Neuronal stem cell (in vitro differentiated cells): ENCODE measurements around the gene LRRC26.
A peak's percentile ranks its signal among the peaks of the same experiment; 100 is the strongest.

Experiments
- DNase-seq: peaks from one replicate; pipeline ENCODE4 v3.0.0-alpha.2; 2013; ENCODE audit warnings: low spot score
- H2AFZ ChIP-seq: one replicate; pipeline ENCODE4 v1.6.1; 2013; ENCODE audit warnings: mild to moderate bottlenecking, low read length, inconsistent platforms
- H2AK5ac ChIP-seq: 2 replicates; pipeline ENCODE4 v1.6.1; 2013; ENCODE audit warnings: low read depth, mild to moderate bottlenecking, inconsistent platforms, low read length, moderate library complexity, mixed read lengths
- H2BK120ac ChIP-seq: 2 replicates; pipeline ENCODE4 v1.6.1; 2013; ENCODE audit warnings: low read depth, mild to moderate bottlenecking, inconsistent platforms, low read length, moderate library complexity, mixed read lengths
- H2BK12ac ChIP-seq: one replicate; pipeline ENCODE4 v1.6.1; 2013; ENCODE audit warnings: low read length, inconsistent platforms
- H2BK15ac ChIP-seq: 2 replicates; pipeline ENCODE4 v1.6.1; 2013; ENCODE audit warnings: mild to moderate bottlenecking, low read length, inconsistent platforms, mixed read lengths
- H2BK5ac ChIP-seq: one replicate; pipeline ENCODE4 v1.6.1; 2013; ENCODE audit warnings: inconsistent platforms, mild to moderate bottlenecking, low read length, moderate library complexity
- H3K14ac ChIP-seq: one replicate; pipeline ENCODE4 v1.6.1; 2013; ENCODE audit warnings: low read length, inconsistent platforms
- H3K18ac ChIP-seq: 2 replicates; pipeline ENCODE4 v1.6.1; 2013; ENCODE audit warnings: low read length, inconsistent platforms
- H3K23ac ChIP-seq: 2 replicates; pipeline ENCODE4 v1.6.1; 2013; ENCODE audit warnings: low read depth, mild to moderate bottlenecking, mixed read lengths, low read length, inconsistent platforms; ENCODE audit not compliant: poor library complexity
- H3K27ac ChIP-seq: replicated peaks from 3 replicates; pipeline ENCODE4 v1.5.1; 2013; ENCODE audit warnings: low read length, inconsistent platforms
- H3K27me3 ChIP-seq, 3 experiments: 2 replicates each; pipeline ENCODE4 v1.6.1; 2013; ENCODE audit warnings: low read length in 3 of 3, mild to moderate bottlenecking in 2 of 3, inconsistent platforms in 1 of 3, low read depth in 1 of 3, mixed read lengths in 1 of 3, moderate library complexity in 1 of 3; ENCODE audit not compliant: control insufficient read depth in 3 of 3, insufficient read depth in 3 of 3
- H3K36me3 ChIP-seq, 2 donors: replicated peaks in 1 of 2; 2 replicates each; pipeline ENCODE4 v1.6.1; 2013; ENCODE audit warnings: low read length in 2 of 2; ENCODE audit not compliant: control insufficient read depth in 2 of 2, insufficient read depth in 2 of 2
- H3K4ac ChIP-seq: 2 replicates; pipeline ENCODE4 v1.6.1; 2013; ENCODE audit warnings: inconsistent platforms, mild to moderate bottlenecking, low read length, moderate library complexity
- H3K4me1 ChIP-seq, 2 donors: 1 replicate in 1 of 2; 2 replicates in 1 of 2; pipeline ENCODE4 v1.6.1; 2013; ENCODE audit warnings: low read length in 2 of 2, low read depth in 1 of 2; ENCODE audit not compliant: control insufficient read depth in 2 of 2, insufficient read depth in 1 of 2
- H3K4me2 ChIP-seq: one replicate; pipeline ENCODE4 v1.6.1; 2013; ENCODE audit warnings: mild to moderate bottlenecking, low read length, inconsistent platforms; ENCODE audit not compliant: insufficient read depth, poor library complexity, severe bottlenecking
- H3K4me3 ChIP-seq, 2 donors: 2 replicates each; pipeline ENCODE4 v1.5.1; 2013; ENCODE audit warnings: low read length in 2 of 2, mild to moderate bottlenecking in 2 of 2, inconsistent platforms in 1 of 2, moderate library complexity in 1 of 2
- H3K79me1 ChIP-seq: one replicate; pipeline ENCODE4 v1.6.1; 2013; ENCODE audit warnings: low read depth, mild to moderate bottlenecking, inconsistent platforms, low read length, moderate library complexity
- H3K9ac ChIP-seq: one replicate; pipeline ENCODE4 v1.6.1; 2013; ENCODE audit warnings: mild to moderate bottlenecking, low read depth, low read length, inconsistent platforms; ENCODE audit not compliant: poor library complexity
- H3K9me3 ChIP-seq, 2 donors: replicated peaks in 1 of 2; 2 replicates each; pipeline versions ENCODE3 to v1.6.1; 2013; ENCODE audit warnings: low read length in 2 of 2, mild to moderate bottlenecking in 2 of 2, inconsistent platforms in 1 of 2, low read depth in 1 of 2, mixed read lengths in 1 of 2, moderate library complexity in 1 of 2; ENCODE audit not compliant: control insufficient read depth in 2 of 2, insufficient read depth in 1 of 2
- H4K8ac ChIP-seq: one replicate; pipeline ENCODE4 v1.6.1; 2013; ENCODE audit warnings: low read depth, mild to moderate bottlenecking, inconsistent platforms, low read length, moderate library complexity
- H4K91ac ChIP-seq: one replicate; pipeline ENCODE4 v1.6.1; 2013; ENCODE audit warnings: low read length, low read depth, mild to moderate bottlenecking, inconsistent platforms; ENCODE audit not compliant: poor library complexity
- WGBS, 2 donors: extraction: QIAGEN DNeasy Blood & Tissue Kit; methylation state at CpG; one replicate each; pipeline ENCODE4 v1.1.7; 2013; ENCODE audit warnings: missing lambda C conversion rate in 2 of 2, mixed read lengths in 1 of 2; ENCODE audit not compliant: insufficient read length in 2 of 2, insufficient replicate concordance in 1 of 2; ENCODE audit errors: extremely low coverage in 2 of 2; 5-methylcytosine and 5-hydroxymethylcytosine counted together

Gene LRRC26

DNA sequence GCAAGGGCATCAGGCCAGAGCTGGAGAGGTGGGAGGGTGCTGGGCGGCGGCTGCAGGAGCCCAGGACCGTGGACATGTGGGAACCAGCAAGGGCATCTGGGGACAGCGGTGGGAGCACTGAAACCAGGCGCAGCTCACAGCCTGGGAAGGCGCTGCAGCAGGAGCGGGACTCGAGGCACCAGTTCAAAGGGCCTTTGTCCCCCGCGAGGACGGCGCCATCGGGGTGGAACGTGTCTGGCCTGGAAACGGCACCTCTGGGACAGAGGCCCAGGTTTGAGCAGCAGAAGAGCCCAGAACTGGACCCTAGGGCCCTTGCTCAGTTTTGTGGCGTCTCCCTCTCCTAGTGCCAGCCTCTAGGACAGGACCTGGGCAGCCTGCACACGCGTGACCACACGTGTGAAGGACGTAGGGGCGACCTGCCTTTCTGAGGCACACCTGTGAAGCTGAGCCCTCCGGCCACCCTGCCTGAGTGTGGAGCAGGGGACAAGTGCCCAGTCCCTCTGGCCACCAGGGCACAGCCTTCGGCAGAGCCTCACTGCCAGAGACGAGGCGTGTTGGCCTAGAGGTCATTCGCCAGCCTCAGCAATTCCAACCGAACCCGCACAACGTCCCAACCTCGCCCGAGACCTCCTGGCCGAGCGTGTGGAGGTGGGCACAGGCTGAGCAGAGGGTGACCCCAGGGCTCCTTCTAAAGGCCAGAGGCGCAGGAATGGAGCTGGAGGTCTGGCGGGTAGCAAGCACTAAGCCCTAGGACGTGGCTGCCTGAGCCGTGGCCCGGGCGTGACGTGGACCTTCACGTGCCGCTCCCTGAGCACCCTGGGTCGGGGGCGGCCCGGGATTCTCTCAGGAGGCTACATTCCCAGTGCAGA lies 4.2 kb upstream of the LRRC26 start:
- no CpG with 5 or more reads among the region's 45 CpGs for WGBS, 2 donors

DNA sequence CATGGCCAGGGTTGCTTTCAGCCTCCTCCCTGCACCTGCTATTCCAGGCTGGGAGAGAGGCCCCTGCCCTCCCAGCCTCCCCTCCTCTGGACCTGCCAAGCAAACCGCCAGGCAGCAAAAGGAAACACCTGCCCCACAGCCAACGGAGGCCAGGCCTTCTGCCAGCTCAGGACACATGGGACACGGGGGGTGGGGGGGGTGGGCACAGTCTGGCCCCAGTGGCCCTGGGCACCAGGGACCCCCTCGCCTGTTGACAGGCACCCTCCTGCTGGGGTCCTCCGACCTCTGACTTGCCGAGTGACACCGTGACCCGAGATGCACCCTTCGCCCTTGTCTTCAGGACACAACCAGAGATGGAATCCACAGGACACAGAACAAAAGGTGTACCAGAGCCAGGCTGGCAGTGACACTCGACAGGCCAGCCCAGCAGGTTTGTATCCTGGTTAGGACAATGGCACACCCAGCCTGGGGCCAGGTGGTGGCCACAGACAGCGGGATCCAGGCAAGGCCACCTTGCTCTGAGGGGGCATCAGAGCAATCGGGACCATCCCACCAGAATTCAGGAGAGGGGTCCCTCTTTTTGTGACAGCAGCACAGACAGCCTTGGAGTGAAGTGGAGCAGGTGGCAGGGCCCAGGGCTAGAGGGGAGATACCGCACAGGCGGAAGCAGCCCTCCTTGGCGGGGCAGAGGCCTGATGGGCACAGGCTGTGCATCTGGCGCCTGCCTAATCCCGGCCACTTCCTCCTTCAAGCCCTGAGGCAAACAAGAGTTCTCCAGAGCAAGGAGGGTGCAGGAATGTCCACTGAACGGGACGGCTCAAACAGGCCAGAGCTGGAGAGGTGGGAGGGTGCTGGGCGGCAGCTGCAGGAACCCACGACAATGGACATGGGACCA lies 3.3 kb upstream of the LRRC26 start:
- H3K18ac ChIP-seq: no peak overlapping the region
- H3K9me3 ChIP-seq: peaks cover 0 to 2% of the 10 kb centered on the region in 2 donors
- H4K91ac ChIP-seq: no peak overlapping the region
- no peak overlapping the region for H3K9ac ChIP-seq
- no peak overlapping the region for H3K27ac ChIP-seq
- H3K4me2 ChIP-seq: no peak overlapping the region
- no peak overlapping the region for H2AFZ ChIP-seq
- peaks cover 3 to 7% of the 10 kb centered on the region in 2 donors for H3K36me3 ChIP-seq
- WGBS, 2 donors: no CpG with 5 or more reads among the region's 21 CpGs
- peak overlapping the region; percentile 76 for H3K23ac ChIP-seq
- peaks cover 2% of the 10 kb centered on the region for H3K79me1 ChIP-seq
- DNase-seq: no peak
- H2BK15ac ChIP-seq: no peak overlapping the region
- H3K4ac ChIP-seq: peak overlapping the region; percentile 5
- H3K4me1 ChIP-seq: peaks cover 8 to 12% of the 10 kb centered on the region in 2 donors
- H4K8ac ChIP-seq: no peak overlapping the region
- H2BK5ac ChIP-seq: no peak overlapping the region
- H3K27me3 ChIP-seq: peaks cover 11 to 52% (median 43%) of the 10 kb centered on the region in 3 experiments
- H3K4me3 ChIP-seq: no peak overlapping the region
- peak overlapping the region; percentile 75 for H2AK5ac ChIP-seq
- no peak overlapping the region for H2BK120ac ChIP-seq
- peak overlapping the region; percentile 71 for H3K14ac ChIP-seq
- H2BK12ac ChIP-seq: no peak overlapping the region

More for the DNA sequence above, 4.2 kb upstream of the LRRC26 start:
- Histone ChIP-seq H4K91ac (no peak overlapping the region), H3K36me3 (peaks cover 3 to 10% of the 10 kb centered on the region in 2 donors), H2BK15ac (peak overlapping the region; percentile 15), H3K9ac (peak overlapping the region; percentile 24), H3K4me1 (peaks cover 6 to 7% of the 10 kb centered on the region in 2 donors), H3K4me2 (no peak overlapping the region), H2BK120ac (no peak overlapping the region), H3K27me3 (peaks cover 6 to 43% (median 34%) of the 10 kb centered on the region in 3 experiments), H3K9me3 (peaks cover 0 to 2% of the 10 kb centered on the region in 2 donors), H2BK12ac (no peak overlapping the region), H3K27ac (no peak overlapping the region), H3K79me1 (peaks cover 2% of the 10 kb centered on the region), H3K14ac (no peak overlapping the region), H3K18ac (no peak overlapping the region), H2AFZ (no peak overlapping the region), H3K4me3 (no peak overlapping the region), H3K4ac (no peak overlapping the region), H2AK5ac (peak overlapping the region; percentile 25), H2BK5ac (no peak overlapping the region), H3K23ac (peak overlapping the region; percentile 76), H4K8ac (no peak overlapping the region)
- DNase-seq: no peak

DNA sequence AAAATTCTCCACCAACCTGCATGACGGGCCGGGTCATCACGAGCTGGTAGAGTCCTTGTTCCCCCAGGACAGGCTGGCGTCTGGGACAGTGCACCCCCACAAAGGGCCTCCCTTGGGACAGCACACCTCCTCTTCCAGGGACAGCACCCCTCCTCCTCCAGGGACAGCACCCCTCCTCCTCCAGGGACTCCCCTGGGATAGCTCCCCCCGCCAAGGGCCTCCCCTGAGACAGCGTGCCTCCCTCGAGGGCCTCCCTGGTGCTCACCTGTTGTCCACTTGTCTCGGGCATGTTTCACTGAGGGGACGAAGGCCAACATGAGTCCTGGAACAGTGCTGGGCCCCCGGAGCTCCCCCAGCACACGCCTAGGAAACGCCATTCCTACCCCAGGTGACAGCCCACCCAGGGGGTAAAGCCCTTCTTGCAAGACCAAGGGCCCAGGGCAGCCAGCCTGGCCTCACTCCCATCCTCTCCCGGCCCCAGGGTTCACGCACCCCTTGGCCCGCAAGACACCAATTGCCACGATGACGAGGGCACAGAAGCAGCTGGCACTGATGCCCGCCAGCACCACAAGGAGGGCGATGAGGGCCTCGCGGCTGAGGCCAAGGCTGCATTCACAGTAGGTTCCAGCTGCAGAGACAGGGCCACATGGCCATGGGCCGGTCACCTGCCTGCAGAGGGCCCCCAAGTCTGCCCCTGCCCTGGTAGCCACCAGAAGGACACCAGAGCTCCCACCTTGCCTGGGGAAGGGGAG lies 1.5 kb upstream of the LRRC26 start:
- H3K36me3 ChIP-seq: no peaks in the 10 kb centered on the region
- peaks cover 4% of the 10 kb centered on the region for H3K79me1 ChIP-seq
- H2BK15ac ChIP-seq: peak overlapping the region; percentile 89
- DNase-seq: no peak
- no peak overlapping the region for H4K91ac ChIP-seq
- WGBS, 2 donors: no CpG with 5 or more reads among the region's 22 CpGs
- no peak overlapping the region for H3K4me2 ChIP-seq
- peak overlapping the region; percentile 21 for H3K9ac ChIP-seq
- peak overlapping the region; percentile 68 for H2AK5ac ChIP-seq
- no peak overlapping the region for H3K4me3 ChIP-seq
- H2BK12ac ChIP-seq: peak overlapping the region; percentile 30
- H3K18ac ChIP-seq: no peak overlapping the region
- peaks cover 0 to 2% of the 10 kb centered on the region in 2 donors for H3K9me3 ChIP-seq
- no peak overlapping the region for H2BK5ac ChIP-seq
- peak overlapping the region; percentile 21 for H3K14ac ChIP-seq
- peaks cover 21 to 70% (median 62%) of the 10 kb centered on the region in 3 experiments for H3K27me3 ChIP-seq
- peak overlapping the region; percentile 17 for H4K8ac ChIP-seq
- no peak overlapping the region for H3K4ac ChIP-seq
- H3K4me1 ChIP-seq: peaks cover 12 to 22% of the 10 kb centered on the region in 2 donors
- H3K23ac ChIP-seq: no peak overlapping the region
- H2BK120ac ChIP-seq: no peak overlapping the region
- no peak overlapping the region for H3K27ac ChIP-seq
- no peak overlapping the region for H2AFZ ChIP-seq
